Femur (tissue), 1 donor: Measurements from ENCODE around the gene DNHD1.

Source experiments
- DNase-seq: peaks from one replicate; pipeline ENCODE4 v3.0.0-alpha.2; 2017

DNHD1 gene

GRCh38 chr11:6563667-6564066 lies 66.6 kb downstream of the DNHD1 start:
- DNase-seq = no peak

GRCh38 chr11:6565325-6565724 lies 68.2 kb downstream of the DNHD1 start:
- DNase-seq = no peak

- DNase-seq = no peak
Observed at GRCh38 chr11:6565988-6566703, 69.1 kb downstream of the DNHD1 start.

- DNase-seq = no peak
Observed at GRCh38 chr11:6566704-6567370, 69.8 kb downstream of the DNHD1 start.

GRCh38 chr11:6567371-6567745 lies 70.3 kb downstream of the DNHD1 start:
- no peak for DNase-seq

- DNase-seq = peak; percentile 74
Observed at GRCh38 chr11:6568191-6568918, 71.3 kb downstream of the DNHD1 start.

- DNase-seq = no peak
Observed at GRCh38 chr11:6569706-6570105, 72.6 kb downstream of the DNHD1 start.

- peak; percentile 18 for DNase-seq
Observed at GRCh38 chr11:6570691-6571427, 73.8 kb downstream of the DNHD1 start.

GRCh38 chr11:6571434-6572008 lies 74.4 kb downstream of the DNHD1 start:
- no peak for DNase-seq

- no peak for DNase-seq
Observed at GRCh38 chr11:6572215-6572614, 75.1 kb downstream of the DNHD1 start.

GRCh38 chr11:6574816-6575715 lies 78.0 kb downstream of the DNHD1 start:
- DNase-seq = no peak

GRCh38 chr11:6576471-6577373 lies 79.6 kb downstream of the DNHD1 start:
- DNase-seq = peak; percentile 79

GRCh38 chr11:6578134-6578533 lies 81.1 kb downstream of the DNHD1 start:
- no peak for DNase-seq

GRCh38 chr11:6579681-6580080 lies 82.6 kb downstream of the DNHD1 start:
- DNase-seq = no peak

- DNase-seq = no peak
Observed at GRCh38 chr11:6583584-6583983, 86.5 kb downstream of the DNHD1 start.

GRCh38 chr11:6584528-6584927 lies 87.4 kb downstream of the DNHD1 start:
- DNase-seq = no peak

- DNase-seq = no peak
Observed at GRCh38 chr11:6586434-6587359, 89.6 kb downstream of the DNHD1 start.

GRCh38 chr11:6587360-6587953 lies 90.4 kb downstream of the DNHD1 start:
- DNase-seq = no peak

GRCh38 chr11:6588018-6588417 lies 90.9 kb downstream of the DNHD1 start:
- no peak for DNase-seq
